Cardiac atrium fibroblast (primary cell): ENCODE results near the gene MAGEA12. TPM values are rescaled to one million over a fixed set of nuclear protein-coding genes. Genes with fewer than 3 reads are reported as not detected.

Experiments
- total RNA-seq: library from RNA; depleted of rRNA; stranded (reverse); fragments of >200 nt; gene quantifications from 2 replicates; pipeline ENCODE4 v1.2.3, GENCODE V29; 2015

Gene MAGEA12
- not detected in 2 replicates for total RNA-seq

GRCh38 chrX:152733261-152733975 lies at the start of gene MAGEA12, which contains the start of gene CSAG1:
Gene MAGEA12, plus strand, starts transcription at chrX:152733757. Its CDS starts 2,405 bp downstream, at chrX:152736162.
Gene CSAG1, minus strand, starts transcription at chrX:152733721. Its CDS starts 1,261 bp downstream, at chrX:152732460.

GRCh38 chrX:152697952-152698931 lies 35.3 kb upstream of the MAGEA12 start, which contains the start of gene MAGEA3:
Gene MAGEA3, plus strand, starts transcription at chrX:152698794. Its CDS starts 2,039 bp downstream, at chrX:152700833.

GRCh38 chrX:152709173-152709572 lies 24.4 kb upstream of the MAGEA12 start, which contains the start of gene CSAG2:
Gene CSAG2, minus strand, starts transcription at chrX:152709273. Its CDS starts 161 bp downstream, at chrX:152709112.

GRCh38 chrX:152713815-152714787 lies 19.5 kb upstream of the MAGEA12 start, which contains the start of gene MAGEA2B:
Gene MAGEA2B, plus strand, starts transcription at chrX:152714628. Its CDS starts 2,479 bp downstream, at chrX:152717107.

GRCh38 chrX:152753686-152754650 lies 20.4 kb downstream of the MAGEA12 start, which contains the start of gene MAGEA2:
Gene MAGEA2, minus strand, starts transcription at chrX:152753842. Its CDS starts 2,479 bp downstream, at chrX:152751363.

GRCh38 chrX:152758918-152759317 lies 25.4 kb downstream of the MAGEA12 start, which contains the start of gene CSAG3:
Gene CSAG3, plus strand, starts transcription at chrX:152759218.

GRCh38 chrX:152769549-152770289 lies 36.2 kb downstream of the MAGEA12 start, which contains the start of gene MAGEA6:
Gene MAGEA6, minus strand, starts transcription at chrX:152769689. Its CDS starts 2,039 bp downstream, at chrX:152767650.

Other genes with a start within 250 kb of the MAGEA12 start
- gene GABRQ, start 95.9 kb upstream of the MAGEA12 start, total RNA-seq = not detected in 2 replicates
- not detected in 2 replicates for gene MAGEA3, start 35.0 kb upstream of the MAGEA12 start, total RNA-seq
- gene CSAG2, start 24.5 kb upstream of the MAGEA12 start, total RNA-seq = not detected in 2 replicates
- gene MAGEA2B, start 19.1 kb upstream of the MAGEA12 start, total RNA-seq = not detected in 2 replicates
- gene CSAG1, start within 50 bp of the MAGEA12 start, total RNA-seq = not detected in 2 replicates
- not detected in 2 replicates for gene MAGEA2, start 20.1 kb downstream of the MAGEA12 start, total RNA-seq
- gene CSAG3, start 25.5 kb downstream of the MAGEA12 start, total RNA-seq = not detected in 2 replicates
- not detected in 2 replicates for gene MAGEA6, start 35.9 kb downstream of the MAGEA12 start, total RNA-seq
- gene CETN2, start 97.0 kb downstream of the MAGEA12 start, total RNA-seq = 31.8 and 38.8 TPM in 2 replicates
- gene NSDHL, start 97.3 kb downstream of the MAGEA12 start, total RNA-seq = 19.7 and 25.8 TPM in 2 replicates
- gene ZNF185, start 164.3 kb downstream of the MAGEA12 start, total RNA-seq = 1.6 and 2.9 TPM in 2 replicates